ENCODE measurements around the gene FEZF2.

FEZF2 gene

GRCh38 chr3:62366126-62366484 lies 7.2 kb downstream of the FEZF2 start:
- TF ChIP-seq, protein P1, sequence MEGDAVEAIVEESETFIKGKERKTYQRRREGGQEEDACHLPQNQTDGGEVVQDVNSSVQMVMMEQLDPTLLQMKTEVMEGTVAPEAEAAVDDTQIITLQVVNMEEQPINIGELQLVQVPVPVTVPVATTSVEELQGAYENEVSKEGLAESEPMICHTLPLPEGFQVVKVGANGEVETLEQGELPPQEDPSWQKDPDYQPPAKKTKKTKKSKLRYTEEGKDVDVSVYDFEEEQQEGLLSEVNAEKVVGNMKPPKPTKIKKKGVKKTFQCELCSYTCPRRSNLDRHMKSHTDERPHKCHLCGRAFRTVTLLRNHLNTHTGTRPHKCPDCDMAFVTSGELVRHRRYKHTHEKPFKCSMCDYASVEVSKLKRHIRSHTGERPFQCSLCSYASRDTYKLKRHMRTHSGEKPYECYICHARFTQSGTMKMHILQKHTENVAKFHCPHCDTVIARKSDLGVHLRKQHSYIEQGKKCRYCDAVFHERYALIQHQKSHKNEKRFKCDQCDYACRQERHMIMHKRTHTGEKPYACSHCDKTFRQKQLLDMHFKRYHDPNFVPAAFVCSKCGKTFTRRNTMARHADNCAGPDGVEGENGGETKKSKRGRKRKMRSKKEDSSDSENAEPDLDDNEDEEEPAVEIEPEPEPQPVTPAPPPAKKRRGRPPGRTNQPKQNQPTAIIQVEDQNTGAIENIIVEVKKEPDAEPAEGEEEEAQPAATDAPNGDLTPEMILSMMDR (IDR thresholded peaks at IDR 0.05), result no peak

DNA sequence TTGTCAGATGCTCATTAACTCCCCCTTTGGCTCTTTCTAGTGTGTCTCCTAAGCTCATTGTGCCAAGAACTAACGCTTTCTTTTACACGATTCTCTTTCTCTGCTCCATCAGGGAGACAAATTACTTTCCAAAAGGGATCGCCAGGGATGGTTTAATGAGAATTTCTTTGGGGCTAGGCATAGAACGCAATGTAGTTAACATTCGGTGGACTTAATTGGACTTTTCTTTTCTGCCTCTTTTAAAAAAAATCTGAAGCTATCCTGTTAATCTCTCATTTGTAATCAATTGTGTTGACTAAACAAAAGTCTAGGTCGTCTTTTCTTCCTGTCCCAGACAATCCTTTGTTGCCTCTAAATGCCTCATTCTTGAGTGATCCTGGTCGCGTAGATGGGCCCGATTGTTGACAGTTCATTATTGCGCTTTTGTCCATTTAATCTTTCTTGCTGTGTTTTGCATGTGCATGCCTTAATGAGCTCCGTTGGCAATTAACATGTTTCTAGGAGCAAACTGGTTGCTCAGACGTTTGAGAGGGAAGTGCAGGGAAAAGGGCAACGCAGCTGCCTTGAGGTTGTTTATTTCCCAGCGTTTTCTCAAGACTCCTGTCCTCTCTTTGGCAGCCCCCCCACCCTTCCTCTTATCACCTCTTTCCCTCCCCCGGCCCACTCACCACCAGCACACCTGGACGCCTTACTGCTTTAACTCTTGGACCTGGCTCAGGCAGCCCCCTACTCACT lies 7.8 kb downstream of the FEZF2 start:
- TF ChIP-seq, protein P1 (IDR thresholded peaks at IDR 0.05), result no peak

- TF ChIP-seq, protein P1 (IDR thresholded peaks at IDR 0.05), result no peak
Measured at GRCh38 chr3:62364191-62364590, 9.2 kb downstream of the FEZF2 start.

- TF ChIP-seq, protein P1 (IDR thresholded peaks at IDR 0.05), result no peak
Measured at GRCh38 chr3:62363275-62363674, 10.1 kb downstream of the FEZF2 start.

GRCh38 chr3:62361824-62362223 lies 11.5 kb downstream of the FEZF2 start:
- TF ChIP-seq, protein P1 (IDR thresholded peaks at IDR 0.05), result no peak

GRCh38 chr3:62361261-62361660 lies 12.1 kb downstream of the FEZF2 start:
- TF ChIP-seq, protein P1 (IDR thresholded peaks at IDR 0.05), result no peak

DNA sequence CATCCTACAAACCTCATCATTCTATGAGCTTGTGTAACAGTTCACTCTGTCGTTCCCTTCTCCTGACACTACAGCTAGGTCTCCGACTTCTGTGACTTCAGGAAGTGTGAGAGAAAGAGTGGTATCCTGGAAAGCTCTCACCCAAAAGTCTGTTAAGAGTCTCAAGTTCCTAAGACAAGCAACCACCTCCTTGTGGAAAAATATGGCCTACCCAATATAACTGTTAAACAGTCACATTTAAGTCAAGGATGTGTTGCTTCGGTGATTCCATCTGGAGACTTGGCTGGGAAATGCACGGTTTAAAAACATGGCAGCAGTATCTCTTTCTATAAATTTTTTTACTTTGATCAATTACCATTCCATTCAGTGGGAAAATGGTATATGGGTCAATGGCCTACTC lies 13.8 kb downstream of the FEZF2 start:
- TF ChIP-seq, protein P1 (IDR thresholded peaks at IDR 0.05), result no peak

DNA sequence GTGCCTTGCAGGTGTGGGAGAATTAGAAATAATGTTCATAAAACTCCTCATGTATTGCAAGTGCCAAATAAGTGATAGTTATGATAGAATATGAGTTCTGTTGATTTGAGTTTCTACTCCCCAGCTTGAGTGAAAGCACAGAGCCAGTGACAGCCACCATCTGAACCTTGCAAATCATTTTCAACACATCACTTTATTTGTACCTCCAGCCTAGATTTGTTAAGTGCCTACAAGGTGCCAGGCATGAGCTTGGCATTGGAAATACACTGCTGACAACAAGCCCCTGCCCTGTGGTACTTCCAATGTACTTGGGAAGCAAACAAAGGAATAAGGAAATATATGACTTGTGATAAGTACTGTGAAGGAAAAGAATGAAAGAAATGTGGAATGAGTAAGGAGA lies 17.0 kb downstream of the FEZF2 start:
- TF ChIP-seq, protein P1 (IDR thresholded peaks at IDR 0.05), result no peak
